GM19043 (cell line): ENCODE results near the gene GPR21.
A peak's percentile ranks its signal among the peaks of the same experiment; 100 is the strongest.

Source experiments
- ATAC-seq: cut with Tn5 transposase; IDR thresholded peaks from one replicate; pipeline ENCODE4 v1.9.1; 2021; ENCODE audit warnings: low read depth; ENCODE audit not compliant: unreplicated experiment

Gene GPR21

GRCh38 chr9:123033352-123033751 lies at the start of gene GPR21:
GPR21 (plus strand) TSS chr9:123033667; CDS start chr9:123034567, 900 bp downstream.
- ATAC-seq = no peak

GRCh38 chr9:122986010-122986409 lies 47.5 kb upstream of the GPR21 start:
- no peak for ATAC-seq

GRCh38 chr9:122988141-122988540 lies 45.3 kb upstream of the GPR21 start:
- ATAC-seq = no peak

DNA sequence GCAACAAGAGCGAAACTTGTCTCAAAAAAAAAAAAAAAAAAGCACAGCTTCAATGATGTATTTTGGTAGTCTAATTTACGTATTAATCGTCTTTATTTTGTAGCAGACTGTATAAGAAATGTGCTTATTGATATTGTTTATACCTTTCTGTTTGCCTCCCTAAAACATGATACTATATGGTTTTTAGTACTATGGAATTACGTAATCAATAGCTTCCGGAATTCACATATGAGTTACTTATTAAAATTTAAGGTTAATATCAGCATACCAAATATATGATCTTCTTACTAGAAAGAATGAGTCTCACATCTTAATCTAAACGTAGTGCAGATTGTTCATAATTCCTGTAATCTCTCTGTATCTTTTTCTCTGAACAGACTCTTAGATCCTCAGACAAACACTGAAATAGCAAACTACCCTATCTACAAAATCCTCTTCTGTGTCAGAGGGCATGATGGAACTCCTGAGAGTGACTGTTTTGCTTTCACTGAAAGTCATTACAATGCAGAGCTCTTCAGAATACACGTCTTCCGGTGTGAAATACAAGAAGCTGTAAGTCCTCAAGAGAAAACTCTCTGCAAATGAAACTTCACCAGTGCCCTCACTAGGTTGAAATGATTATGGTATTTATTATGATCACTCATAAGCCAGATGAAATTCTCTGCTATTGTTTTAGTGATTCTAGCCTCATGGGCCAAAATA lies 44.4 kb upstream of the GPR21 start:
- ATAC-seq = peak; percentile 86

GRCh38 chr9:122991370-122991830 lies 42.1 kb upstream of the GPR21 start:
- no peak for ATAC-seq

DNA sequence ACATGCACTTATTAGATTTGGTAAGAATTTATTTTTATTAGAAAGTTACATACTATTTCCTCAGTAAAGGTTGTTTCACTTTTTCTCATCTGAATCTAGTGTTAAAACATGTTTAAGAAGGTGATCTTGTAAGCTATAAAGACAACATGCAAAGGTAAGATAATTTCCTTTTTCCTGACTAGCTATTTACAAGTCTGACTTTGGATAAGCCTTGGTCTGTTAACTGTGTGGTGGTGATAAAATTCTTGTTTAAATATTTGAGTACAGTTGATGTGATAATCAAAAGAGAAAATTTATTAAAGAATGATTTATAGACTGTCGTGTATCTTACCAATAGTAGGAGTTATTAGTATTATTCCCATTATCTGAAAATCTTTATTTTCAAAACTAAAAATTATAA lies 36.9 kb upstream of the GPR21 start:
- ATAC-seq = no peak

GRCh38 chr9:122998448-122998847 lies 35.0 kb upstream of the GPR21 start:
- no peak for ATAC-seq

DNA sequence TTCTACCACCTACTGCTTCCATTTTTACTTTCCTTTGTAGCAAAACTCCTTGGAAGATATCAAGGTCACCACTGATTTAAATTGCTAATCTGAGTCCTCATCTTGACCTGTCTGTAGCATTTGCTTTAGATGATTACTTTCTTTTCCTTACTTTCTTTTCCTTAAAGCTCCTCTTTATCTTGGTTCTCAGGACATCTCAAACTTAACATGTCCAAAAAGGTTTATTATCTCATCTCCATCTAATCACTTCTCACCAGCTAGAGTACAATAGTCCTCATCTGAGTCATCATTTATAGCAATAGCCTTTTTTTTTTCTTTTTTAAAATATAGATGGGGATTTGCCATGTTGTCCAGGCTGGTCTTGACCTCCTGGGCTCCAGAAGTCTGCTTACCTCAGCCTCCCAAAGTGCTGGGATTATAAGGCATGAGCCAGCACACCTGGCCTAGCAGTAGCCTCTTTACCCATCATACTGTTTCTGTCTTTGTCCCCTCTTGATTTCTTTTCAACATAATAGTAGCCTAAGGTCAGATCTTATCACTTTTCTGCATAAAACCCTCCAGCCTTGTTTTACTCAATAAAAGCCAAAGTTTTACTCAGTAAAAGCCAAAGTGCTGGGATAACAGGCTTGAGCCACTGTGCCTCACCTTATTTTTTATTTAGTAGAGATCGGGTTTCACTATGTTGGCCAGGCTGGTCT lies 32.9 kb upstream of the GPR21 start:
- no peak for ATAC-seq

- ATAC-seq = no peak
Observed at GRCh38 chr9:123002754-123003153, 30.7 kb upstream of the GPR21 start.

DNA sequence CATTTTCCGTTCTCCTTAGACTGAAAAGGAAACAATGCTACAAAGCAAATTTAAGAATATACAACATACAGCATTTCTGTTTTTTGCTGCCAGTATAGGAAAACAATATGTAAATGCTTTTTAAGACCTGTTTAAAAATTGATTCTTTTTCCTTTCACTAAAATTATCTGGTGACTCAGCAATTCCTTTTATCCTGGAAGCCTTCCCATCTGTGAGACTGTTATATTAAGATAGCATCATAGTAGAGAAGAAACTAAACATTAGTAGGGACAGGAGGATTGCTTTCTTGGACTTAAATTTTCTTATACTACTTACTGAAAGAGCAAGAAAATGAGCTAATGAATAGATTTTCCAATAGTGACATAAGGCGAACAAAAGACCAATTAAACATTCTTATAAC lies 30.0 kb upstream of the GPR21 start:
- no peak for ATAC-seq

DNA sequence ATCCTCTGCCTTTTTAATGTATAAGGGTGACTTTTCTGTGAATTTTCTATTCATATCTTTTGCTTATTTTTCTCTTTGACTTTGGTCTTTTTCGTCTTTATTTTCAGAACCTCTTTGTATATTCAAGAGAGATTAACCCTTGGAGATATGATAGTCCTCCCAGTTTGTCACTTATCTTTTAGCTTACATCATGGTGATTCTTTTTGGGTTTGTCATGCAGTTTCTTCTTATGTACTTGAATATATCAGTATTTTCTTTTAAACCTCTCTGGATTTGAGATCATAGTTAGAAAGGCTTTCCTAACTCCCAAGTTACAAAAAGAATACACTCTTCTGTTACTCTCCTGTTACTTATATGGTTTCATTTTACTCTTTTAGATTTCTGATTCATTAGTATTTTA lies 27.5 kb upstream of the GPR21 start:
- no peak for ATAC-seq

- no peak for ATAC-seq
Observed at GRCh38 chr9:123007269-123007668, 26.2 kb upstream of the GPR21 start.

DNA sequence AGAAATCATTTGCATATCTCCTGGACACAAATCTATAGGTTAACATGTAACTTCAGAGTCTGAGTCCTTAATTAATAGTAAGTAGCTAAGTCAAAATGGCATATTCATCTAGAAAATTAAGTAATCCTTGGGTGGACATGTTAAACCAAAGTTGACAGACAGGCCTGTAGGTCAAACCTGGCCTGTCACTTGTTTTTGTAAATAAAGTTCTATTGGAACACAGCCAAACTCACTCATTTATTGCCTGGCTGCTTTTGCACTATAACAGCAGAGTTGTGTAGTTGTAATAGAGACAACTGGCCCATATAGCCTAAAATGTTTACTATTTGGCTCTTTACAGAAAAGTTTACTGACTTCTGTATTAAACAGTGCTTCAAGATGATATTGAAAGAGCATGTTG lies 24.6 kb upstream of the GPR21 start:
- no peak for ATAC-seq

- no peak for ATAC-seq
Observed at GRCh38 chr9:123011380-123011779, 22.1 kb upstream of the GPR21 start.

DNA sequence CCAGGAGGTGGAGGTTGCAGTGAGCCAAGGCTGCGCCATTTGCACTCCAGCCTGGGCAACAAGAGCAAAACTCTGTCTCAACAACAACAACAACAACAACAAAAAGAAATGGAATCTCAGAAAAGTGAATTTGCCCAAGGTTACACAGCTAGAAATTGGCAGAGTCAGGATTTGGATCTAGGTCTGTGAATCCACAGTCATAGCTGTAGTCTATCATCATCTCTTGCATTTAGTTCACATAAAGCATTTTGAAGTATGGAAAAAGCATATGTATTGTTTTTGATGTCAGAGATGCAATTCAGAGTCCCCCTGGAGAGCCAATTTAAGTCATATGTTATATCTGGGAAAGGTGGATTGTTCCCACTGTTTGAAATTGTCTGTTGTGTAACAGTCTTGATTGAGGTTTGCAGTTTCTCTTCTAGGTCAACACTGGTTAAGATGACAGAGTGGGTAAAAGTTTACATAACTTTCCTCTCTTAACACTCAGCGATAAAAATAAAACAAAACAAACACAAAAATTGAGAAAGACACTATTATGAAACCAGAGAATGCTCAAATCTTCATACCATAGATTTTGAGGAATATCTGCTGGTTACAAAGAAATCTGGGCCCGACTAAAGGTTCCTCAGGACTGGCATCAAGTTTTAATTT lies 21.5 kb upstream of the GPR21 start:
- ATAC-seq = no peak

GRCh38 chr9:123016631-123017030 lies 16.8 kb upstream of the GPR21 start:
- no peak for ATAC-seq

- no peak for ATAC-seq
Observed at GRCh38 chr9:123020796-123021195, 12.7 kb upstream of the GPR21 start.

DNA sequence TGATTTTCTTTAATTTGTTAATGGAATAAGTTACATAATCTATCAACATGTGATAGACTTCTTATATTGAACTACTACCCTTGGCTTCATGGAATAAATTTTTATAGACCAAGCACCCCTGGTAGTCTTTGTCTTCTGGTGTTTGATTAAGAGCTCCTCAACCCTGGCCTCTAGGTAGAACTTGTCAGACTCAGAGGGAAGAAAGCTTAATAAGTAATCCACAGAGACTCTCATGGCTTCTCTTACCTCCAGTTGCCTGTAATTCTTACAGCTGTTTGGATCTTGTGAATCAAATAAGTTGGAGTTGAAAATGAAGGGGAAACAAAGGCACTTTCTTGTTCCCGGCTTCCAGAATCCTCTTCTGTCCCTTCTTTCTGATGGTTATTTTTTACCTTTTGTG lies 7.0 kb upstream of the GPR21 start:
- no peak for ATAC-seq

GRCh38 chr9:123027517-123027916 lies 6.0 kb upstream of the GPR21 start:
- ATAC-seq = no peak

DNA sequence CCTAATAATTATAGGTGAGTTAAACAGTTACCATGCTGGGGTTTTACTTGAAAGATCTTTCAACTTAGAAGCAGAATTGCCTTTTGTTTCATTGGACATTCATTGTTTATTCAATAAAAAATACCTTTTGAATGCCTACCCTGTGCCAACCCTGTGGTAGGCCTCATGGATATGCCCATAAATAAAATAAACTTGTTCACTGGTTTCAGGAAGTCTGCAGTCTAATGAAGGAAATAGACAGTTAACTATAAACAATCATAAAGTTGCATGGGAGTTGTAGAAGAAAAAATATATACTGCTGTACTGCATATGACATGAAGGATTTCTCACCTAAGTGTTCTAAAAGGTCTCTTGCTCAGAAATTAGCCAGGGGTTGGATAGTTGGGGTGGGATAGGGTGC lies 5.3 kb upstream of the GPR21 start:
- ATAC-seq = no peak

GRCh38 chr9:123028973-123029372 lies 4.5 kb upstream of the GPR21 start:
- ATAC-seq = no peak

- ATAC-seq = no peak
Observed at GRCh38 chr9:123031963-123032362, 1.5 kb upstream of the GPR21 start.
